Measurements from ENCODE around the gene TUBA8.

- no peak for TF ChIP-seq CTCF (IDR thresholded peaks at IDR 0.05)
- TF ChIP-seq POLR2A (IDR thresholded peaks at IDR 0.05; ENCODE audit: low read depth), result no peak
- no peak for TF ChIP-seq POLR2AphosphoS5 (IDR thresholded peaks at IDR 0.05)
Observed at GRCh38 chr22:18111759-18112330, 1.2 kb downstream of the TUBA8 start.

All from esophagus muscularis mucosa (tissue), 3 donors.